ENCODE measurements around the gene SLC27A4.

Gene SLC27A4

DNA sequence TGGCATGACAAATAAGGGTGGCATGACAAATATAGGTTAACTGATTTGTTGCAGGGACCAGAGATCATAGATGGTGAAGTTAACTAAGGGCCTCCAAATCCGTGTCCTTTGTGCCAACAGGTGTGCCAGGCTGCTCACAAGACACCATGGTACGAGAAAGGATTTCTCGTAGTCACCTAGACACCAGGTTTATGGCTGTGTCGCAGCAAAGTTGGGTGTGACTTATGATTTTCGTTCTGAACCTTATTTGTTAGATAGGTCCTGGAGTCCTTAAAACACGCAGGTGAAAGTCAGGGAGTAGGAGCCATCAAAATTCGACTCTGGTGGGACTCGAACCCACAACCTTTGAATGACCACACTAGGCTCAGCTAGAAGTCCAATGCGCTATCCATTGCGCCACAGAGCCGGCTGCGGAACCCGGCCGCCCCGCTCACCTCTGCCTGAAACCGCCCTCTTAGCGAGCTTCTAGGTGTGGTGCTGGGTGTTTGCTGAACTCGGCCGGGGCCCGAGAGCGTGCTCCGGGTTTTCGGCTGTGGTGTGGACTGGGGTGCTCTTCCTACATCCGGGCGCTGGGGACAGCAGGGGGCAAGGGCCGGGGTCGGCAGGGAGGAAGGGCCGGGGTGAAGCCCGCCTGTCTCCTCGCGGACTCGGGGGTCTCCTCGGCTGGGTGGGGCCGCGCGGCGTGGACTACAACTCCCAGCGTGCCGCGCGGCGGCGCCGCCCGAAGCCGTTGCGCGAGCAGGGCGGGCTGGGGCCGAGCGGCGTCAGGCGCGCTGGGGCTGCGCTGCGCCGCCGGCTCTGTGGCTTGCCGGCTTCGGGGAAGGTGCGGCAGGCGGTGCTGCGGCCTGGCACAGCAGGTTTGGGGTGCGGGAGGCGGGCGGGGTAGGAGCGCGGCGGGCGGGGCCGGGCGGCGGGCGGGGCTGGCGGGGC lies at the start of gene SLC27A4:
Gene SLC27A4 (plus strand): TSS at position 767 of the 930 bp plus-strand sequence. CDS start 2,606 bp downstream, outside the sequence.
- peak; percentile 94 for DNase-seq

DNA sequence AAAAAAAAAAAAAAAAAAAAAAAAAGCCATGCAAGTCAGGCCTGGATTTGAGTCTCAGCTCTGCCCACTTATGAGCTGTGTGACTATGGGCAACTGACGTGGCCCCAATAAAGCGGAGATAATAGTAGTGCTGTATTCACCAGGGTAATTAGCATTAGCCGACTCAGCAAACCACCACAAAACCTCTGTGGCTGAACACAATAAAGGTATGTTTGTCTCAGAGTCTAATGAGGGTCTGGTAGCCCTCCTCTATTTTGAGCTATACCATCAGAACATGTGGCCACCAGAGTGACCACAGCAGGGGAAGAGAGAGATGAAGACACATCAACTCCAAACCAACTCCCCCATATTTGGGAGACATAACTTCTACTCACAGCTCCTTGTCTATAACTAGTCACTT lies 48.3 kb upstream of the SLC27A4 start:
- no peak for DNase-seq

DNA sequence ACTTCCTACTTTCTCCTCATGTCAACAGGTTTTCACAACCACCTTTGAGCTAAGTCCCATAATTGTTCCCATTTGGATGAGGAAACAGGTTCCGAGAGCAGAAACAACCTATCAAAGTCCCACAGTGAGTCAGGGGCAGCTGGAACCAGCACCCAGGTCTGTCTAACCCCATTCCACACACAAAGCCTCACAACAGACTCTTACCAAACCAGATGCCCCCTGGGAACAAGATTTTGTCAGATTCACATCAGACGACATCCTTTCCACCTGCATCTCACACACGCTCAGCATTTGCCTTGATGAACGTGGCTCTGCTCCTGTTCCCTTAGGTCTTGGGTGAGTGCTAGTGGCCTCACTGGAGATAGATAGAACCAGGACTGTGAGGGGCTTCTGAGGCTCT lies 47.2 kb upstream of the SLC27A4 start:
- DNase-seq, result no peak

DNA sequence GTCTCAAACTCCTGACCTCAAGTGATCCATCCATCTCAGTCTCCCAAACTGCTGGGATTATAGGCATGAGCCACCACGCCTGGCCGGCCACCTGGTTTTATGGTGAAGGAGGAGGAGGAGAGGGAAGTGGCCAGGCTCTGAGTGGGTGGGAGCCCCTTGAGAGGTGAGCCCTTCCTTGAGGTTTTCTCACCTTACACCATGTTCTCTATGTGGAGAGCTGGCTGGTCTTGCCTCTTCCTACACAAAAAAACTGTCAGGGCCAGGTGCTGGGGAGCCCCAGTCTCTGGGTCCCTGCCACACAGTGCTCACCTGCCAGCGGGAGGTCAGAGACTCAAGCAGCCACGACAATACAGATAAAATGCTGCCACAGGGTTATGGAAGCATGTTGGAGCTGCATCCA lies 46.2 kb upstream of the SLC27A4 start:
- peak; percentile 41 for DNase-seq

DNA sequence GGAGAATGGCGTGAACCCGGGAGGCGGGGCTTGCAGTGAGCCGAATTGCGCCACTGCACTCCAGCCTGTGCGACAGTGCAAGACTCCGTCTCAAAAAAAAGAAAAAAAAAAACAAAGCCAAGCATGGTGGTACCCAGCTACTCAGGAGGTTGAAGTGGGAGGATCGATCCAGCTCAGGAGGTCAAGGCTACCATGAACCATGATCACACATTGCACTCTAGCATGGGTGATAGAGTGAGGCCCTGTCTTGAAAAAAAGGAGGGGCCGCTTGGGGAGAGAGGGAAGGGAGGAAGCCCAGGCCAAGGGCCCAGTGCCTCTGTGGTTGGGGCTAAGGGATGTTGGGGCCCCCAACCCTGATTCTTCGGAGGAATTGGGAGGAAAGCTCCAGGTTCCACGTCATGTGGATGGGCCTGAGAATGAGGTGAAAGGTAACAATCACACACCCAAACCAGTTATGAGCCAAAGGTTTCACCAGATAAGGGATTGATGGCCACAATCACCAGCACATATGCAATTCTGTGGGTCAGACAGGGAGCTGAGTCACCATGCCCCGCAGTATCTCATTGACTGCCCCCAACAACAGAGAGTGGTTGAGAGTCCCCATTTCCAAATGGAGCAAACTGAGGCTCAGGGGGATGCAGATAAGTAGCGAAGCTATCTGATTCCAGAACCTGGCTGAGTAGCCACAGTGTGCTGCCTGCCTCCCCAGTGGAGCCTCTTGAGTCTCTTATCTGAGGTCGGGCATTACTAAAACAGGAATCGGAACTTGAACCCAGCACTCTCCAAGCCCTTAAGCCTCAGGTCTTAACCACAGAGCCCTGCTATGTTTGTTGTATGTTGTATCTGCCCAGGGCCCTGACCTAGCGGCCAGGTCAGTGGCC lies 43.7 kb upstream of the SLC27A4 start:
- no peak for DNase-seq

DNA sequence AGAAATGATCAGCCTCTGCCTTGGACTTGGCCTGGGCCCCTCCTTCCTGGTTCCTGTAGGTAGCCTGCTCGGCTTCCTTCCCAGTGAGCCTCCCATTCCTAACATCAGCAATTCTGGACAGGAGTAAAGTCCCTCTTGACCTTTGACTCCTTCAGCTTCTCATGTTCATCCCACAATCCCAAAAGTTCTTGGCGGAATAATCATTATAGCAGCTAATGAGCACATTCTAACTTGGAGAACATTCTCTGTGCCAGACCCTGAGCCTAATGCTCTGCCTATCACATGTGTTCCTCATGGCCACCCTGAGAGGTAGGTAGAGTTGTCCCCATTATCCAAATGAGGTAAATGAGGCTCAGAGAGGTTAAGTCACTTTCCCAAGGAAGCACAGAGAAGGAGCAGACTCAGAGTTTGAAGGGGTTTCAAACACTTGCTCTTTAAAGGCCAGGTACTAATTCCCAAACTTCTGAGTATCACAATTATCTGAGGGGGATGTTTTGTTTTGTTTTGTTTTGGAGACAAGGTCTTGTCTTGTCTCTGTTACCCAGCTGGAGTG lies 43.0 kb upstream of the SLC27A4 start:
- DNase-seq, result no peak

DNA sequence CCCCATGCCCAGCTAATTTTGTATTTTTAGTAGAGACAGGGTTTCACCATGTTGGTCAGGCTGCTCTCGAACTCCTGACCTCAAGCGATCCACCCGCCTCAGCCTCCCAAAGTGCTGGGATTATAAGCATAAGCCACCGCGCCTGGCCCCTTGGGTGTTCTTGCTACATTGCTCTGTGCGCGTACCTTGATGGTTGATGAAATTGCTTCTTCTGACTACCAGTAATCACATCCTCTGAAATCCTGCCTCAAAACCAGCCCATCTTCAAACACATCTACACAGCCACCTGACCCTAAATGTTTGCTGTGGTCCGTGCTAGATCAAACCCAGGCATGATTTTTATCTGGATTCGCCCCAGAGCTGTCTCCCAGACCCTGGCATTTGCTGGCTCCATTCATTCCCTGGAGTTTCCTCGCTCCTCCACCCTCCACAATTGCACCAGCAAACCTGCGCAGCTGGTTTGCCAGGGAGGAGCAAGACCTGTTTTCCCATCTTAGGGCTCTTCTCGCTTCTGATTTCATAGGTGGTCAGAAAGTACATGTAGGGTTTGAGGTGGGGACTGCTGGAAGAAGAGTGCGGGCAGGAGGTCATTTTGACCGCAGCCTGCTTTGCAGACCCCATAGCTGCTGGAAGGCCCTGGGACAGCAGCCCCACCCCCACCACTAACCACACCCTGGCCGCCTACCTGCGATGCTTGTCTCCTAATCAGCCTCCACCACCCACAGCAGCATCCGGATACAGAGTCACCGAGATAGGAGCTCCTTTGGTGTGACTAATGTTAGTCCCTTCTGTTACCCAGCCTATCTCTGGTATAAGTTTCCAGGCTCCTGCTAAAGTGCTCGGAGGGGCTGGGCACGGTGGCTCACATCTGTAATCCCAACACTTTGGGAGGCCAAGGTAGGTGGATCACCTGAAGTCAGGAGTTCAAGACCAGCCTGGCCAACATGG lies 41.5 kb upstream of the SLC27A4 start:
- DNase-seq, result peak; percentile 88

DNA sequence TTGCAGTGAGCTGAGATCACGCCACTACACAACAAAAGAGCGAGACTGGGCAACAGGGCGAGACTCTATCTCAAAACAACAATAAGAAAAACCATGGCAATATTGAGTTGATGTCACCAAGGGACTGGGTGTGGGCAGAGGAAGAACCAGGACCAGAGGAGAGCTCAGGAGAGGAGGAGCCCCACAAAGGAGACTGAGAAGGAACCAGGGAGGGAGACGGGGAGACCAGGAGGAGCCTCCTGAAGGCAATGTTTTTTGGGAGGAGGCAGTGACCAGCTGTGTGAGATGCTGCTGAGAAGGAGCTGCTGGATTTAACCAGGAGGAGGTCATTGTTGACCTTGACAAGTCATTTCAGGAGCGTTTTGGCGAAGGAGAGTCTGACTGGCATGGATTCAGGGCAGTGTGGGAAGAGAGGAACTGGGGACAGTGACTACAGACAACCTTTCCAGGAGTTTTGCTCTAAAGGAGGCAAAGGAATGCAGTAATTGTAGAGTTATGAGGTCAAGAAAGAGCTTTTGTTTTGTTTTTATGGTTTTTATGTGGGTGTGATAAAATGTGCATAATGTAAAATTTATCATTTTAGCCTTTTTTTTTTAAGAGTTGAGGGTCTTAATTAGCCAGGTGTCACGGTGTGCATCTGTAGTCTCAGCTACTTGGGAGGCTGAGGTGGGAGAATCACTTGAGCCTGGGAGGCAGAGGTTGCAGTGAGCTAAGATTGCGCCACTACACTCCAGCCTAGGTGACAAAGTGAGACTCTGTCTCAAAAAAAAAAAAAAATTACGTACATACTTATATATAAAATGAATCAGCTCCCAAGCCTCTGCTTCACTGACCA lies 36.0 kb upstream of the SLC27A4 start:
- no peak for DNase-seq

DNA sequence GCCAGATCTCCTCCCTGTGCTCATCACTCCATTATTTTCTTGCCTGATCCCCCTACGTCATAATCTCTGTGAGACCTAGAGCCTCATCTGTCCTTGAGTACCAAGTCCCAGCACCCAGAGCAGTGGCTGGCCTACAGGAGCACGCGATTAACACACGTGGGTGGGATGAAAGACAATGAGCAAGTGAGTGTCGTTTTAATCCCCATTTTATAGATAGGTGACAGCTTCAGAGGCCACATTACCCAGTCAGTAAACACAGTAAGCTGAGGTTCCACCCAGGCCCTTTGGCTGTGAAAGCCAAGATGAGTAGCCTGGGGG lies 35.4 kb upstream of the SLC27A4 start:
- no peak for DNase-seq

DNA sequence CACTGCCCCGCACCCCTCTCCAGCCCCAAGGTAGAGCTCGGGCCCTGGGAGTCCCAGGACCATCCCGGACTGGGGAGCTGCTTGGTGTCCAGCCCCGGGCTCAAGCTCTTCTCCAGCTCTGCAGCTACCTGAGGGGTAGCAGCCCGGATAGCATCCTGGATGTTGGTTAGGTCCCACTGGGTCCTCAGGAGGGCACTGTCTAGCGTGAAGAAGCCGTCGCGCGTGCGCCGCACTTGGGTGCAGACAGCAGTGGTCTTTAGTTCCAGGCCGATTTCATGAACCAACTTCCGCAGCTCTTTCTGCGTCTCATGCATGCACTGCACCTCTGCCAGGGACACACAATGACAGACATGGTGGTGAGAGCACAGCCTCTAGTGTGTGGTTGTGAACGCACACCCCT lies 30.8 kb upstream of the SLC27A4 start:
- DNase-seq, result peak; percentile 13

DNA sequence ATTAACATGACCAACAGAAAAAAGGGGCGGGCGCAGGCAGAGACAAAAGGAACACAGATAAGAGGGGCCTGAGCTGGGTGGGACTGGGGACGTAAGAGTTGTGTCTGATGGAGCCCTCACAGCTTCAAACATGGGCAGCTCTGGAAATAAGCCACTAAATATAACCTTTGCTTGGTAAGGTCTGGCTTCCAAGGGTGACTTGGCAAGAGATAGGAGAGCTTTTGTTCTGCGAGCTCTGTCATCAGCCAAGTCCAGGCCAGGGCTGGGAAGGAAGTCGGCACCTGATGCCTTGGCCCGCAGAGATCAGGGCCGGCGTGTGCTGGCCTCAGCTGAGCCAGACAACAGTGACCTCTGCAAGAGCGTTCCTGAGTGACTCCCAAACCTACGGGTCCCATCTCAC lies 29.9 kb upstream of the SLC27A4 start:
- peak; percentile 45 for DNase-seq

DNA sequence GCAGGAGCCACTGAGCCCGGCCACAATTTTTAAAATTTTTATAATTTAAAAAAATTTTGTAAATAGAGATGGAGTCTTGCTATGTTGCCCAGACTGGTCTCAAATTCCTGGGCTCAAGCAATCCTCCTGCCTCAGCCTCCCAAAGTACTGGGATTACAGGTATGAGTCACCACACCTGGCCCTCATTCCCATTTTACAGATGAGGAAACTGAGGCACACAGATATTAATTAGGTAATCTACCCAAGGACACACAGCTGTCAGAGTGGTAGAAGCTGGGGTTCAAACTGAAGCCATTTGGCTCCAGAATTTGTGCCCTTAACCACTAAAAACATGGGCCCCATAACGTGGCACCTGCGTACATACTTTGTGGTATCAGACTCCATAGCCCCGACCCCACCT lies 25.6 kb upstream of the SLC27A4 start:
- no peak for DNase-seq

DNA sequence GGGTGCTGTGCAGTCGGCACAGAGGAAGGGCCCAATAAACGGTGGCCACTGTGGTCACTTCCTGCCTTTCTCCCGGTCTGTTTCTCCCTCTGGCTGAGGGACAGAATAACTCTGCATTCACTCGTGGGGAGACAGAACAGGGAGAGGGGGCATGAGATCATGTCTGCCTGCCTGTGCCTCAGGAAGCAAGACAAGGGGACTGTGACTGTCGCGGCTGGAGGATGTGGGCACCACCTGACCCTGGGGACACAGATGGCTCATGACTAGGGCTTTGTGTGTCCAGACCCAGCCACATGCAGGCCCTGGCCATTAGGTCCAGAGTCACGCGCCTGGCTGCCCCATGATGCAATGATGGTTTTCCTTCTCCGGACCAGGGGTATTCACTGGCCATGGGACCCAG lies 23.9 kb upstream of the SLC27A4 start:
- DNase-seq, result peak; percentile 69

DNA sequence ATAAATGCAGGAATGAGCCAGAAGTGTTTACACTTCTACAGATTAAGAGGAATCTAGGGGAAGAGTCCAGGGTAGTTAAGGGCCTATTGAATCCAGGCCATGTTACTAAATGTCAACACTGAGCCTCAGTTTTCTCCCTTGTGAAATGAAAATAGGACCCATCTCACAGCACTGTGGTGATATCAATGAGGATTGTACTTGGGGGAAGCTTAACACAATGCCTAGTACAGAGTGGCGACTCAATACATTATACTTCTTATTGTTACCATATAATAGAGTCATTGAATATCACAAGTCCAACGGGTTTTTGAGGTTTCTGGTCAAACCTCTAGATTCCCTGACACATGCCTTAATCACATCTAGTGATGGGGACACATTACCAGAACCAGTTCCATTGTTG lies 22.7 kb upstream of the SLC27A4 start:
- DNase-seq, result no peak

DNA sequence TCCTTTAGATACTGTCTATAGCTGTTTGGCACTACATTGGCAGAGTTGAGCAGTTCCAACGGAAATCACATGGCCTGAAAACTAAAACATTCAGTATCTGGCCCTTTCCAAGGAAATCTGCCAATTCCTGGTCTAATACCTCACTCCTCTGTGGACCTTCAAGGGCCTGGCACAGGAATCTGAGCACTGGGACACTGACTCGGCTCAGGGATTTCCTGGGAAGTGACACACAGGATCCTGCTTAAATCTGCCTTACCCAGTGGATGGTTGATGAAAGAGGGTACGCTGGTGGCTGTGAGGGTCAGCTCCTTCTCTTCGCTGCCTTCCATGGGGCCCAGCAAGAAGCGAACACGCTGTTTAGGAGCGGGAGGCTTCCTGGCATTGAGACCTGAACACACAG lies 19.0 kb upstream of the SLC27A4 start:
- DNase-seq, result no peak

DNA sequence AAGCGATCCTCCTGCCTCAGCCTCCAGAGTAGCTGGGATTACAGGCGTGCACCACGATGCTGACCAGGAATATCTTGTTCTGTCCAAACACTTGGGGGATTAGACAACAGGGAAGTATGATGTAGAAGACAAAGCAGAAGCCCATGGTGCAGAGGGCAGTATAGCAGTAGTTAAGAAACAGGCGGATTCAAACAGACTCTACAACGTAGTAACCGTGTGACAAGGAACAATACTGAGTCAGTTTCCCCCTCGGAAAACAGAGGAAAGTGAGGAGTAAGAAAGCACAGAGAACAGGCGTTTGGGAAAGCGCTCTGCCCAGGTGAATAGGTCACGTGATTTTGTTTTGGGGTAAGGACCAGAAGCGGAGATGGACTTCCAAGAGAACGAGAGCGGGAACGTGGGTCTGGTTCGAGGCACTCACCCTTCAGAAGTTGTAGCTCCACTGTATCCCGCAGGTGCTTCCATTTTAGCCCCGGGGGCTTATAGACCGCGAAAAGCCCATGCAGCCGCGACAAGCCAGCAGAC lies 18.4 kb upstream of the SLC27A4 start:
- no peak for DNase-seq

DNA sequence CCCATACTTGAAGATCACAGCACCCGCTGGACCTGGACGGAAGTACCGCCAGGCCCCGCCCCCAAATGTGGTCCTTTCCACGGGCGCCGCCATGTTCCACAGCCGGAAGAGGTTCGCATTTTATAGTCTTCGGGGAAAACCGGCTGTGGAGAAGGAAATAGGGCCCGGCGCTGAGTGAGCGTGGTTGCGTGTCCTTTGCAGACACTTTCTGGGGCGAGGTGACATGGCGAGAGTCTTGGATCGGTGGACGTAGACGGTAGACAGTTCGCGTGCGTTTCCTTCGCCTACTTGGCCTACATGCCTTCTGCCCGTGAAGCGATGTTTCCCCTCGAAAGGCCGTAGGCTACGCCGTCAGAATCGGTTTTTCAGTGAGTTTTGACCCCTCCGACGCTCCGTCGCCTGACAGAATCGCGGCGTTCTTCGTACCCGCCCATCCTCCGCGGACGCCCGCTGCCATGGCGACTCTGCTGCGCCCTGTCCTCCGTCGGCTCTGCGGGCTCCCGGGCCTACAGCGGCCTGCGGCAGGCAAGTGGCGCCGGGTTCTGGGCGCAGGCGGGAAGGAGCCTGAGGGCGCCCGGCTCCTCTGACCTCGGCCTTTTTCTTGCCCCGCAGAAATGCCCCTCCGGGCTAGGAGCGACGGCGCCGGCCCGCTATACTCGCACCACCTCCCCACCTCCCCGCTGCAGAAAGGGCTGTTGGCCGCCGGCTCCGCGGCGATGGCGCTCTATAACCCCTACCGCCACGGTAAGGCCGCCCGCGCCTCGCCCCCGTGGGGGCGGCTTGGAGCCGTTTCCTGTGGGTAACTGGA lies 17.7 kb upstream of the SLC27A4 start, which contains the start of the genes COQ4 and TRUB2:
Gene COQ4 (plus strand): TSS at position 436 of the 808 bp plus-strand sequence. CDS start 20 bp downstream, at position 456.
Gene TRUB2 (minus strand): TSS at position 44 of the 808 bp plus-strand sequence. CDS start 39 bp downstream, at position 5.
- DNase-seq, result peak; percentile 97

DNA sequence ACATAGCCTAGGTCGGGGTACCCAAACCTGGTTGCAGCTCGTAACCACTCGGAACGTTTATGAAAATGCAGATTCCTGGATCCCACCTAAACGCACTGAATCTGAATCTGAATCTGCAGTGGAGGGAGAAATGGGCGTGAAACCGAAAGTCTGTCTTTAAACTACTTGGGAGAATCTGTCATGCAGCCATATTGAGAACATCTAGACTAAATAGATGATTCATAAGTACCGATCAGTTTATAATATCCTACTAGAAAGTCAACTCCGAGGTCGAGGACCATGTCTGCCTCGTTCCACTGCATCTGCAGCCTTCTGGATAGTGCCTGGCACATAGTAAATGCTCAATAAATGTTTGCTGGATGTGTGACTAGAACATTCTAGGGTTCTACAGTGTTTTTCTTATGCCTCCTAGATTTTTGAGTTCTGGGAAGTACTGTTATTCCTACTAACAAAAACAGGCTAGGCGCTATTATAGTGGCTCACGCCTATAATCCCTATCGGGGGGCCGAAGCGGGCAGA lies 17.1 kb upstream of the SLC27A4 start:
- DNase-seq, result no peak

DNA sequence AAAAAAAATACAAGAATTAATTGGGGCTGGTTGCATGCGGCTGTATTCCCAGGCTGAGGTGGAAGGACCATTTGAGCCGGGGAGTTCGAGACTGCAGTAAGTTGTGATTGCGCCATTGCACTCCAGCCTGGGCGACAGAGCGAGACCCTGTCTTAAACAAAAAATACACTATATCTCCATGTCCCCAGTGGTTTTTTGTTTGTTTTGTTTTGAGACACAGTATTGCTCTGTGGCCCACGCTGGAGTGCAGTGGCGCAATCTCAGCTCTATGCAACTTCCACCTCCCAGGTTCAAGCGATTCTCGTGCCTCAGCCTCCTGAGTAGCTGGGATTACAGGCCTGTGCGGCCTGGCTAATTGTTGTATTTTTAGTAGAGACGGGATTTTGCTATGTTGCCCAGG lies 16.5 kb upstream of the SLC27A4 start:
- DNase-seq, result no peak

DNA sequence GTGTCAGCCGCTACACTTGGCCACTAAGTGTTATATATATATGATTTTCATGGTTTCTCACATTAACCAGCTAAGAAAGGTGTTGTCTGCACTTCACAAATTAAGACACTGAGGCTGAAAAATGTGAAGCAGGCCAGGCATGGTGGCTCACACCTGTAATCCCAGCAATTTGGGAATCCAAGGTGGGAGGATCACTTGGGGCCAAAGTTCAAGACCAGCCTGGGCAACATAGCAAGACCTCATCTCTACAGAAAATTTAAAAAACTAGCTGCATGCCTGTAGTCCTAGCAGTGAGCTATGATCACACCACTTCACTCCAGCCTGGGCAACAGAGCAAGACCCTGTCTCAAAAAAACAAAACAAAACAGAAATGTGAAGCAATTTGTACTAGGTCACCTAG lies 15.9 kb upstream of the SLC27A4 start:
- DNase-seq, result no peak
